ENCODE measurements around the gene SLC7A7. TPM values are rescaled to one million over a fixed set of nuclear protein-coding genes. Genes with fewer than 3 reads are reported as not detected.

SLC7A7 gene
- total and polyA plus RNA-seq, 9 of the 15 experiments (the other 6 are each of a cell fraction or from before 2014, with no cell fraction given) = 0.07 to 0.68 (median 0.41) TPM

- TF ChIP-seq FOXP1 (CRISPR knock-in tag; IDR thresholded peaks at IDR 0.05) = no peak
- TF ChIP-seq NUFIP1 (IDR thresholded peaks at IDR 0.05; ENCODE audit: partially characterized antibody) = no peak
- TF ChIP-seq XRCC5 (IDR thresholded peaks at IDR 0.05; ENCODE audit: low read depth, low read length) = no peak
- peak; percentile 30; the same call in 1 of the 2 replicates for TF ChIP-seq EHMT2 (IDR thresholded peaks at IDR 0.05)
- TF ChIP-seq, protein P1, sequence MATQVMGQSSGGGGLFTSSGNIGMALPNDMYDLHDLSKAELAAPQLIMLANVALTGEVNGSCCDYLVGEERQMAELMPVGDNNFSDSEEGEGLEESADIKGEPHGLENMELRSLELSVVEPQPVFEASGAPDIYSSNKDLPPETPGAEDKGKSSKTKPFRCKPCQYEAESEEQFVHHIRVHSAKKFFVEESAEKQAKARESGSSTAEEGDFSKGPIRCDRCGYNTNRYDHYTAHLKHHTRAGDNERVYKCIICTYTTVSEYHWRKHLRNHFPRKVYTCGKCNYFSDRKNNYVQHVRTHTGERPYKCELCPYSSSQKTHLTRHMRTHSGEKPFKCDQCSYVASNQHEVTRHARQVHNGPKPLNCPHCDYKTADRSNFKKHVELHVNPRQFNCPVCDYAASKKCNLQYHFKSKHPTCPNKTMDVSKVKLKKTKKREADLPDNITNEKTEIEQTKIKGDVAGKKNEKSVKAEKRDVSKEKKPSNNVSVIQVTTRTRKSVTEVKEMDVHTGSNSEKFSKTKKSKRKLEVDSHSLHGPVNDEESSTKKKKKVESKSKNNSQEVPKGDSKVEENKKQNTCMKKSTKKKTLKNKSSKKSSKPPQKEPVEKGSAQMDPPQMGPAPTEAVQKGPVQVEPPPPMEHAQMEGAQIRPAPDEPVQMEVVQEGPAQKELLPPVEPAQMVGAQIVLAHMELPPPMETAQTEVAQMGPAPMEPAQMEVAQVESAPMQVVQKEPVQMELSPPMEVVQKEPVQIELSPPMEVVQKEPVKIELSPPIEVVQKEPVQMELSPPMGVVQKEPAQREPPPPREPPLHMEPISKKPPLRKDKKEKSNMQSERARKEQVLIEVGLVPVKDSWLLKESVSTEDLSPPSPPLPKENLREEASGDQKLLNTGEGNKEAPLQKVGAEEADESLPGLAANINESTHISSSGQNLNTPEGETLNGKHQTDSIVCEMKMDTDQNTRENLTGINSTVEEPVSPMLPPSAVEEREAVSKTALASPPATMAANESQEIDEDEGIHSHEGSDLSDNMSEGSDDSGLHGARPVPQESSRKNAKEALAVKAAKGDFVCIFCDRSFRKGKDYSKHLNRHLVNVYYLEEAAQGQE (IDR thresholded peaks at IDR 0.05; ENCODE audit: borderline replicate concordance) = peak; percentile 84
- TF ChIP-seq, protein P1 (CRISPR knock-in tag; IDR thresholded peaks at IDR 0.05; ENCODE audit: low read depth) = no peak
- 0 out of 2 replicates have a peak, but pooled peaks have one; percentile 35 for TF ChIP-seq MIER1 (IDR thresholded peaks at IDR 0.05; ENCODE audit: low read depth)
- no peak for TF ChIP-seq ZC3H4 (CRISPR knock-in tag; IDR thresholded peaks at IDR 0.05; ENCODE audit: borderline replicate concordance)
These were observed 91.4 kb downstream of the SLC7A7 start (continued) for GRCh38 chr14:22723815-22724214.

Small RNA genes within 50 kb of the gene (small RNA-seq; reads per million reads assigned to genes)
- gene RF00019 (not detected), gene RF00588 (not detected)

Other genes with a start within 250 kb of the SLC7A7 start
Only the 7 nearest of the 16 such genes appear.
- gene OXA1L, start 48.7 kb downstream of the SLC7A7 start, total RNA-seq (2014; rRNA removed) = 145 and 157 TPM in 2 replicates
- 99.6 and 100 TPM in 2 replicates for gene OXA1L, start 48.7 kb downstream of the SLC7A7 start, total RNA-seq (2014; rRNA removed; fragmentation: Illumina TruSeq; extraction: Trizol)
- gene OXA1L, start 48.7 kb downstream of the SLC7A7 start, total RNA-seq (2015; rRNA removed; fragmentation: Illumina TruSeq; extraction: Trizol) = 115 TPM in 2 replicates
- 119 and 125 TPM in 2 replicates for gene OXA1L, start 48.7 kb downstream of the SLC7A7 start, total RNA-seq (2021)
- 166 and 183 TPM in 2 replicates for gene OXA1L, start 48.7 kb downstream of the SLC7A7 start, polyA plus RNA-seq (2011; rRNA removed)
- gene OXA1L, start 48.7 kb downstream of the SLC7A7 start, polyA plus RNA-seq (2014; fragmentation: Illumina TruSeq; extraction: Trizol) = 204 and 210 TPM in 2 replicates
- 100 to 1,000 TPM; 137 to 166 TPM for gene OXA1L, start 48.7 kb downstream of the SLC7A7 start, polyA plus RNA-seq (2014; fragmentation: Nextera tagmentation; extraction: Ambion mirVana)
- gene OXA1L, start 48.7 kb downstream of the SLC7A7 start, polyA plus RNA-seq (2014; rRNA removed) = 195 and 210 TPM in 2 replicates
- 161 and 168 TPM in 2 replicates for gene MRPL52, start 14.5 kb upstream of the SLC7A7 start, total RNA-seq (2014; rRNA removed)
- gene MRPL52, start 14.5 kb upstream of the SLC7A7 start, total RNA-seq (2014; rRNA removed; fragmentation: Illumina TruSeq; extraction: Trizol) = 162 and 169 TPM in 2 replicates
- 169 and 170 TPM in 2 replicates for gene MRPL52, start 14.5 kb upstream of the SLC7A7 start, total RNA-seq (2015; rRNA removed; fragmentation: Illumina TruSeq; extraction: Trizol)
- 213 and 214 TPM in 2 replicates for gene MRPL52, start 14.5 kb upstream of the SLC7A7 start, total RNA-seq (2021)
- 107 and 113 TPM in 2 replicates for gene MRPL52, start 14.5 kb upstream of the SLC7A7 start, polyA plus RNA-seq (2011; rRNA removed)
- gene MRPL52, start 14.5 kb upstream of the SLC7A7 start, polyA plus RNA-seq (2014; fragmentation: Illumina TruSeq; extraction: Trizol) = 71.1 and 71.5 TPM in 2 replicates
- 10 to 100 TPM; 56.5 to 79.8 TPM for gene MRPL52, start 14.5 kb upstream of the SLC7A7 start, polyA plus RNA-seq (2014; fragmentation: Nextera tagmentation; extraction: Ambion mirVana)
- 173 and 220 TPM in 2 replicates for gene MRPL52, start 14.5 kb upstream of the SLC7A7 start, polyA plus RNA-seq (2014; rRNA removed)
- gene MMP14, start 21.1 kb upstream of the SLC7A7 start, total RNA-seq (2014; rRNA removed) = 0.36 and 0.65 TPM in 2 replicates
- 0.51 and 0.80 TPM in 2 replicates for gene MMP14, start 21.1 kb upstream of the SLC7A7 start, total RNA-seq (2014; rRNA removed; fragmentation: Illumina TruSeq; extraction: Trizol)
- gene MMP14, start 21.1 kb upstream of the SLC7A7 start, total RNA-seq (2015; rRNA removed; fragmentation: Illumina TruSeq; extraction: Trizol) = 0.94 and 0.98 TPM in 2 replicates
- gene MMP14, start 21.1 kb upstream of the SLC7A7 start, total RNA-seq (2021) = 2.3 and 4.5 TPM in 2 replicates
- gene MMP14, start 21.1 kb upstream of the SLC7A7 start, polyA plus RNA-seq (2011; rRNA removed) = 2.1 and 2.9 TPM in 2 replicates
- 1.2 and 1.3 TPM in 2 replicates for gene MMP14, start 21.1 kb upstream of the SLC7A7 start, polyA plus RNA-seq (2014; fragmentation: Illumina TruSeq; extraction: Trizol)
- gene MMP14, start 21.1 kb upstream of the SLC7A7 start, polyA plus RNA-seq (2014; fragmentation: Nextera tagmentation; extraction: Ambion mirVana) = not detected
- 2.8 and 5.8 TPM in 2 replicates for gene MMP14, start 21.1 kb upstream of the SLC7A7 start, polyA plus RNA-seq (2014; rRNA removed)
- gene LRP10, start 56.3 kb upstream of the SLC7A7 start, total RNA-seq (2014; rRNA removed) = 10.9 and 14.9 TPM in 2 replicates
- 4.9 and 5.5 TPM in 2 replicates for gene LRP10, start 56.3 kb upstream of the SLC7A7 start, total RNA-seq (2014; rRNA removed; fragmentation: Illumina TruSeq; extraction: Trizol)
- 6.9 and 8.1 TPM in 2 replicates for gene LRP10, start 56.3 kb upstream of the SLC7A7 start, total RNA-seq (2015; rRNA removed; fragmentation: Illumina TruSeq; extraction: Trizol)
- gene LRP10, start 56.3 kb upstream of the SLC7A7 start, total RNA-seq (2021) = 40.7 and 45.5 TPM in 2 replicates
- 16.0 and 25.1 TPM in 2 replicates for gene LRP10, start 56.3 kb upstream of the SLC7A7 start, polyA plus RNA-seq (2011; rRNA removed)
- gene LRP10, start 56.3 kb upstream of the SLC7A7 start, polyA plus RNA-seq (2014; fragmentation: Illumina TruSeq; extraction: Trizol) = 27.2 and 34.5 TPM in 2 replicates
- gene LRP10, start 56.3 kb upstream of the SLC7A7 start, polyA plus RNA-seq (2014; fragmentation: Nextera tagmentation; extraction: Ambion mirVana) = 1 to 10 TPM; 1.3 to 2.3 TPM
- gene LRP10, start 56.3 kb upstream of the SLC7A7 start, polyA plus RNA-seq (2014; rRNA removed) = 12.7 and 15.9 TPM in 2 replicates
- 0.29 and 0.36 TPM in 2 replicates for gene REM2, start 67.8 kb upstream of the SLC7A7 start, total RNA-seq (2014; rRNA removed)
- gene REM2, start 67.8 kb upstream of the SLC7A7 start, total RNA-seq (2014; rRNA removed; fragmentation: Illumina TruSeq; extraction: Trizol) = 0.18 and 0.51 TPM in 2 replicates
- gene REM2, start 67.8 kb upstream of the SLC7A7 start, total RNA-seq (2015; rRNA removed; fragmentation: Illumina TruSeq; extraction: Trizol) = 0.25 and 0.34 TPM in 2 replicates
- gene REM2, start 67.8 kb upstream of the SLC7A7 start, total RNA-seq (2021) = 0.40 and 0.69 TPM in 2 replicates
- gene REM2, start 67.8 kb upstream of the SLC7A7 start, polyA plus RNA-seq (2011; rRNA removed) = 0.91 and 1.0 TPM in 2 replicates
- gene REM2, start 67.8 kb upstream of the SLC7A7 start, polyA plus RNA-seq (2014; fragmentation: Illumina TruSeq; extraction: Trizol) = 0.21 and 0.25 TPM in 2 replicates
- under 1 TPM; 0.38 to 0.50 TPM for gene REM2, start 67.8 kb upstream of the SLC7A7 start, polyA plus RNA-seq (2014; fragmentation: Nextera tagmentation; extraction: Ambion mirVana)
- 0.20 and 0.97 TPM in 2 replicates for gene REM2, start 67.8 kb upstream of the SLC7A7 start, polyA plus RNA-seq (2014; rRNA removed)
- 46.0 and 68.2 TPM in 2 replicates for gene RBM23, start 103.7 kb upstream of the SLC7A7 start, total RNA-seq (2014; rRNA removed)
- 48.9 and 53.2 TPM in 2 replicates for gene RBM23, start 103.7 kb upstream of the SLC7A7 start, total RNA-seq (2014; rRNA removed; fragmentation: Illumina TruSeq; extraction: Trizol)
- 66.8 and 73.0 TPM in 2 replicates for gene RBM23, start 103.7 kb upstream of the SLC7A7 start, total RNA-seq (2015; rRNA removed; fragmentation: Illumina TruSeq; extraction: Trizol)
- gene RBM23, start 103.7 kb upstream of the SLC7A7 start, total RNA-seq (2021) = 56.0 and 58.5 TPM in 2 replicates
- 36.2 and 57.8 TPM in 2 replicates for gene RBM23, start 103.7 kb upstream of the SLC7A7 start, polyA plus RNA-seq (2011; rRNA removed)
- gene RBM23, start 103.7 kb upstream of the SLC7A7 start, polyA plus RNA-seq (2014; fragmentation: Illumina TruSeq; extraction: Trizol) = 50.2 and 69.0 TPM in 2 replicates
- gene RBM23, start 103.7 kb upstream of the SLC7A7 start, polyA plus RNA-seq (2014; fragmentation: Nextera tagmentation; extraction: Ambion mirVana) = 100 to 1,000 TPM in 1 of 2 experiments, 10 to 100 TPM in 1; 67.8 to 102 TPM
- 47.1 and 50.4 TPM in 2 replicates for gene RBM23, start 103.7 kb upstream of the SLC7A7 start, polyA plus RNA-seq (2014; rRNA removed)
- 123 and 171 TPM in 2 replicates for gene PRMT5, start 113.9 kb upstream of the SLC7A7 start, total RNA-seq (2014; rRNA removed)
- gene PRMT5, start 113.9 kb upstream of the SLC7A7 start, total RNA-seq (2014; rRNA removed; fragmentation: Illumina TruSeq; extraction: Trizol) = 222 and 228 TPM in 2 replicates
- gene PRMT5, start 113.9 kb upstream of the SLC7A7 start, total RNA-seq (2015; rRNA removed; fragmentation: Illumina TruSeq; extraction: Trizol) = 245 and 276 TPM in 2 replicates
- 246 and 247 TPM in 2 replicates for gene PRMT5, start 113.9 kb upstream of the SLC7A7 start, total RNA-seq (2021)
- gene PRMT5, start 113.9 kb upstream of the SLC7A7 start, polyA plus RNA-seq (2011; rRNA removed) = 409 and 552 TPM in 2 replicates
- 270 and 321 TPM in 2 replicates for gene PRMT5, start 113.9 kb upstream of the SLC7A7 start, polyA plus RNA-seq (2014; fragmentation: Illumina TruSeq; extraction: Trizol)
- 100 to 1,000 TPM; 114 to 155 TPM for gene PRMT5, start 113.9 kb upstream of the SLC7A7 start, polyA plus RNA-seq (2014; fragmentation: Nextera tagmentation; extraction: Ambion mirVana)
- 216 and 257 TPM in 2 replicates for gene PRMT5, start 113.9 kb upstream of the SLC7A7 start, polyA plus RNA-seq (2014; rRNA removed)